Tibial artery (tissue), 4 donors: ENCODE results near the gene NOLC1.
A peak's percentile ranks its signal among the peaks of the same experiment; 100 is the strongest.

Experiments
- DNase-seq, 2 donors: peaks; one replicate each; pipeline ENCODE4 v3.0.0-alpha.2; 2019
- H3K27ac ChIP-seq, 2 donors: fragments of 200-600 bp; sonication (generic) in 1 of 2; 1 replicate in 1 of 2; 2 replicates in 1 of 2; pipeline ENCODE4 v1.5.1; 2018 to 2019; ENCODE audit warnings: mild to moderate bottlenecking in 1 of 2
- H3K27me3 ChIP-seq, 2 donors: fragments of 200-600 bp; sonication (generic) in 1 of 2; one replicate each; pipeline versions ENCODE4 v1.5.1 to v1.6.0; 2016 to 2019
- H3K36me3 ChIP-seq, 3 donors: fragments of 200-600 bp; sonication (generic) in 2 of 3; one replicate each; pipeline ENCODE4 v1.5.1; 2016 to 2019; ENCODE audit warnings: mild to moderate bottlenecking in 2 of 3
- H3K4me1 ChIP-seq, 4 donors: fragments of 200-600 bp; sonication (generic) in 2 of 4; 1 replicate in 3 of 4; 2 replicates in 1 of 4; pipeline ENCODE4 v1.5.1; 2016 to 2019
- H3K4me3 ChIP-seq, 2 donors: fragments of 200-600 bp; sonication (generic) in 1 of 2; 1 replicate in 1 of 2; 2 replicates in 1 of 2; pipeline ENCODE4 v1.5.1; 2018 to 2019; ENCODE audit warnings: mild to moderate bottlenecking in 2 of 2
- H3K9me3 ChIP-seq, 3 donors: fragments of 200-600 bp; sonication (generic) in 1 of 3; one replicate each; pipeline ENCODE4 v1.5.1; 2016 to 2019
- intact Hi-C: fragments of 100-400 bp; cut with DNase I; formaldehyde crosslinking; loops from one replicate; pipeline ENCODE4 v1.15.0; 2023; ENCODE audit warnings: low total_unique reads
- TF ChIP-seq, protein P1 (sequence below), 2 experiments: fragments of 200-600 bp in 1 of 2; fragments of 450-650 bp in 1 of 2; IDR thresholded peaks; one replicate each; pipeline ENCODE4 v1.5.1; 2017 to 2019; ENCODE audit warnings: antibody characterized with exemption in 2 of 2, mild to moderate bottlenecking in 1 of 2, moderate library complexity in 1 of 2

Gene NOLC1

DNA sequence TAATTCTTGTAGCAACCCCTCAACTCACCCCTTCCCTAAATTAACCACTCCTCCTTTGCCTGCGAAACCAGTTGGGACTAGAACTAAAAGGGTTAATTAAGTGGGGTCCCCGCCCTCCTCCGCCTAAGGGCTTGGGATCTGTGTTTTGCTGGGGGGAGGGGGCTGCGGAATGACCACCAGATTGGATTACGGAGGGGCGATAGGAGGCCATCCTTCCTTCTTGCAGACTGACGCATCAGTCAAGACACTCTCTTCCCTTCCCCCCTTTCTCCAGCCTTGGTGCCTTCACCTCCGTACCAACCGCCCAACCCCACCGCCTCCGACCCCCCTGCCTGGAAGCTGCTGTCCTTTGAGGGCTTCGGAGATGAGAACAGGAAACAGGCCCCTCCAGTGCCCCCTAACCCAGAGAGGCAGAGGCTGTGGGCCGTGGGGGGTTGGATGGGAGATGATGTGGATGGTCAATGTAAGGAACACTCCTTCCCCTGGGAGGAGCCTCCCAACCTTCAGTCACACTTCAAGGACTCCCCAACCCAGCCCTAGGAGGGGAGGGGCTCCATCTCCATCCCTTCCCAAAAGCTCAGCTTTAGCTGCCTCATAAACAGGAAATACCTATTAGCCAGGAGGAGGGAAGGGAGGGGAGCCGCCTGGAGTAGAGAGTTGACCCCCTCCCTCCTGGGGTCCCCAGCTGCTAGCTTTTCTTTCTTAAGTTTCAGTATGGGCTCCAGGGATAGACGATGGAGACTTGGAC lies 31.0 kb upstream of the NOLC1 start:
- intact Hi-C loops = no loop called here
- peak overlapping the region; percentile 76 to 93 for H3K4me3 ChIP-seq
- no peaks in the 10 kb centered on the region for H3K36me3 ChIP-seq
- no peaks in the 10 kb centered on the region for H3K9me3 ChIP-seq
- peak; percentile 74 to 81 for DNase-seq
- TF ChIP-seq, protein P1, sequence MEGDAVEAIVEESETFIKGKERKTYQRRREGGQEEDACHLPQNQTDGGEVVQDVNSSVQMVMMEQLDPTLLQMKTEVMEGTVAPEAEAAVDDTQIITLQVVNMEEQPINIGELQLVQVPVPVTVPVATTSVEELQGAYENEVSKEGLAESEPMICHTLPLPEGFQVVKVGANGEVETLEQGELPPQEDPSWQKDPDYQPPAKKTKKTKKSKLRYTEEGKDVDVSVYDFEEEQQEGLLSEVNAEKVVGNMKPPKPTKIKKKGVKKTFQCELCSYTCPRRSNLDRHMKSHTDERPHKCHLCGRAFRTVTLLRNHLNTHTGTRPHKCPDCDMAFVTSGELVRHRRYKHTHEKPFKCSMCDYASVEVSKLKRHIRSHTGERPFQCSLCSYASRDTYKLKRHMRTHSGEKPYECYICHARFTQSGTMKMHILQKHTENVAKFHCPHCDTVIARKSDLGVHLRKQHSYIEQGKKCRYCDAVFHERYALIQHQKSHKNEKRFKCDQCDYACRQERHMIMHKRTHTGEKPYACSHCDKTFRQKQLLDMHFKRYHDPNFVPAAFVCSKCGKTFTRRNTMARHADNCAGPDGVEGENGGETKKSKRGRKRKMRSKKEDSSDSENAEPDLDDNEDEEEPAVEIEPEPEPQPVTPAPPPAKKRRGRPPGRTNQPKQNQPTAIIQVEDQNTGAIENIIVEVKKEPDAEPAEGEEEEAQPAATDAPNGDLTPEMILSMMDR (IDR thresholded peaks at IDR 0.05) = no peak
- H3K4me1 ChIP-seq = peaks cover 0 to 47% (median 40%) of the 10 kb centered on the region in 4 donors
- H3K27ac ChIP-seq = peak overlapping the region; percentile 96 to 99
- H3K27me3 ChIP-seq = no peaks in the 10 kb centered on the region

DNA sequence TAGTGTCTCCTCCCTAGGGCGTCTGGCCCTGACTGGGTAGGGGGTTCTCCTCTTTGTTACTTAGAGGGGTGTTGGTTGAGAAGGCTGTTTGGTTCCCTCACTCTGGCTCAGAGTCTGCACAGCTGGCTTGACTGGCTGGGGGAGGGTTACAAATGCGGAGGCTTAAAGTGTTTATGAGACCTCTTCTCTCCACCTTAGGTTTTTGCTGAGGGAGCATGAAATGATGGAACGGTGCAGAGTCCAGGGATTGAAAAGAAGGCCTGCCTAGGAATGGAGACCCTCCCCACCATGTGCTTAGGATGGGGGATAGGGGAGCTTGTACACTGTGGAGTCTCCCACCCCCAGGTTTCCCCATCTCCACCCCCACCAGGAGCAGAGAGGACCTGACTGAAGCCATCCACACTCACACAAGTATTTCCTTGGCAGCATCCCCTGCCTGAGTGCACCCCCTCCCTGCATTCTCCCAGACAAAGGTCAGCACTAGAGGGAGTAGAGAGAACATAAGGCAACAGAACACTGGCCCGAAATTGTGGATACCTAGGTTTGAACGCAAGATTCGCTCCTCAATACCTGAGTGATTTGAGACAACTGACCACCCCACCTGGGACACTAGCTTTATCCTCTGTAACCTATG lies 30.3 kb upstream of the NOLC1 start:
- TF ChIP-seq, protein P1 (IDR thresholded peaks at IDR 0.05) = no peak
- intact Hi-C loops = no loop called here
- H3K27me3 ChIP-seq = no peaks in the 10 kb centered on the region
- peak overlapping the region; percentile 96 to 99 for H3K27ac ChIP-seq
- H3K36me3 ChIP-seq = no peaks in the 10 kb centered on the region
- DNase-seq = no peak
- peak overlapping the region; percentile 76 to 93 for H3K4me3 ChIP-seq
- H3K9me3 ChIP-seq = no peaks in the 10 kb centered on the region
- H3K4me1 ChIP-seq = peaks cover 0 to 40% (median 33%) of the 10 kb centered on the region in 4 donors

DNA sequence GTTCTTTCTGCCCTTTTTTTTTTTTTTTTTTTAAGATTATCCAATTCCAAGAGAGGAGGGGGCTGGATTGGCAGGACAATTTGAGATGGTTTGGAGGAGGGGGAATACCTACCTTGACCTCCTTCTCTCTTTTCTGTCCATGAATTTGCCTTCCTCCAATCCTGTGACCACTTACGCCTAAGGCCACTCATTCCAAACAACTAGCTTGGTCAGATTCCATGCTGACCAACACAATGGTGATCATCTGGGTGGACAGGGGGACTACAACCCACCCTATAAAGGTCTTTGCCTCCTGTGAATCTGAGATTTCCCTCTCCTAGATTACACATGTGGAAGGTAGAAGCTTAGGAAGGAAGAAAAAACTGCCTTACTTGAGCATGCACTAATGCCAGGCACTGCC lies 29.7 kb upstream of the NOLC1 start:
- H3K27me3 ChIP-seq = no peaks in the 10 kb centered on the region
- peak overlapping the region; percentile 96 to 99 for H3K27ac ChIP-seq
- intact Hi-C loops = no loop called here
- H3K4me1 ChIP-seq = peaks cover 0 to 34% (median 27%) of the 10 kb centered on the region in 4 donors
- DNase-seq = no peak
- no peak overlapping the region for H3K4me3 ChIP-seq
- no peaks in the 10 kb centered on the region for H3K36me3 ChIP-seq
- H3K9me3 ChIP-seq = no peaks in the 10 kb centered on the region
- TF ChIP-seq, protein P1 (IDR thresholded peaks at IDR 0.05) = no peak

DNA sequence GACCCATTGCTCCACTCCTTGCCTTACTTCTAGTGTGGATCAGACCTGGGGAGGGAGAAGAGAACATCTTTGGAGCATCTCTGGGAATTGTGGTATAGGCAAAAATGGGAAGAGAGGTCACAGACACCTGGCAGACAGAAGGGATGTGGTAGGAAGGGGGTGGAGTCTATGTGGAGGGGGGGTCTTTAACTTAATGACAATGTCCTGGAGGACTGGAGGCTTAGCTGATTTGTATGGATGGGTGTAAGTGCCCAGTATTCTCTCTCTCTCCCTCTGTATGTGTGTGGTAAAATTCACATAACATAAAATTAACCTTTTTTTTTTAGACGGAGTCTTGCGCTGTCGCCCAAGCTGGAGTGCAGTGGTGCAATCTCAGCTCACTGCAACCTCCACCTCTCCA lies 29.0 kb upstream of the NOLC1 start:
- H3K27ac ChIP-seq = no peak overlapping the region
- intact Hi-C loops = no loop called here

DNA sequence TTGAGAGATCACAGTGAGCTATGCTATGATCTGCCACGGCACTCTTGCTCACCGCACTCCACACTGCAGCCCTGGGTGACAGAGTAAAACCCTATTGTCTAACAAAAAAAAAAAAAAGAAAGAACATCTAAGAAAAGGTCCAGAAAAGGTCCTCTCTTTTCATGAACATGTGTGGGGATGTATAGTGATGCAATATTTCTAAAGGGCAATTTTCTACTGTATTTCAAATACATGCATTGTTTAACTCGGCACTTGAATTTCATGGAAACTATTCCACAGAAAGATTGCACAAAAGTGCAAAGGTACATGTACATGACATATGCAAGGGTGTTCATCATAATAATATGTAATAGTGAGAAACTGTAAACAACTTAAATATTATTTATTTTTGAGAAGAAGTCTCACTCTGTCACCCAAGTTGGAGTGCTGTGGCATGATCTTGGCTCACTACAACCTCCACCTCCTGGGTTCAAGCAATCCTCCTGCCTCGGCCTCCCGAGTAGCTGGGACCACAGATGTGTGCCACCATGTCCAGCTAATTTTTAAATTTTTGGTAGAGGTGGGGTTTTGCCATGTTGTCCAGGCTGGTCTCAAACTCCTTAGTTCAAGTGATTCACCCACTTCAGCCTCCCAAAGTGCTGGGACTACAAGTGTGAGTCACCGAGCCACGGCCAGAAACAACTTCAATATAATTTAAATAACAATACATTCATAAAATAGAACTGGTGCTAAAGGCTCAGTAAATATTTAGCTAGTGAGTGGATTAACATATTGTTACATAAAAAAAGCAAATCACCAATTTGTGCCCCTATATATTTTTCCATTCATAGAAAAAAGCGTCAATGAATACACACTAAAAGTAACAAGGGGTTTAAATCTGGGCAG lies 20.7 kb upstream of the NOLC1 start:
- Histone ChIP-seq H3K9me3 (no peaks in the 10 kb centered on the region), H3K4me1 (peaks cover 0 to 33% (median 22%) of the 10 kb centered on the region in 4 donors), H3K27ac (peak overlapping the region in 1 of 2 donors; percentile 94), H3K4me3 (no peak overlapping the region), H3K27me3 (no peaks in the 10 kb centered on the region), H3K36me3 (no peaks in the 10 kb centered on the region)
- intact Hi-C loops = loop anchor here (1.0 kb wide), 1 partner anchor 21 kb away; the partner anchor contains the start of gene NOLC1
- TF ChIP-seq, protein P1 (IDR thresholded peaks at IDR 0.05) = no peak
- no peak for DNase-seq

More for the DNA sequence above, 29.0 kb upstream of the NOLC1 start:
- Histone ChIP-seq H3K4me3 (no peak overlapping the region), H3K9me3 (no peaks in the 10 kb centered on the region), H3K4me1 (peaks cover 0 to 26% (median 20%) of the 10 kb centered on the region in 4 donors), H3K36me3 (no peaks in the 10 kb centered on the region), H3K27me3 (no peaks in the 10 kb centered on the region)
- no peak for DNase-seq
- TF ChIP-seq, protein P1 (IDR thresholded peaks at IDR 0.05) = no peak
